OCI-LY1 (cell line): ENCODE measurements around the gene HOXD4.

Experiments
- CTCF ChIP-seq: fragments of 200-600 bp; sonication (generic), shearing (Covaris generic); IDR thresholded peaks from 2 replicates; pipeline ENCODE4 v1.5.1; 2017; ENCODE audit warnings: mild to moderate bottlenecking, antibody characterized with exemption, low read length, moderate library complexity, mixed read lengths
- EZH2 ChIP-seq: fragments of 200-600 bp; sonication (generic), shearing (Covaris generic); IDR thresholded peaks from 2 replicates; pipeline ENCODE4 v1.8.0; 2017; ENCODE audit warnings: borderline replicate concordance, mixed run types, mild to moderate bottlenecking, antibody characterized with exemption, low read length, moderate library complexity, mixed read lengths

GRCh38 chr2:176129813-176130146 is 21.6 kb upstream of the HOXD4 start:
- no peak for TF ChIP-seq CTCF
- TF ChIP-seq EZH2: no peak
